ENCODE results near the gene ATP11B.

GRCh38 chr3:182785142-182785541 is 8.2 kb upstream of the ATP11B start:
- TF ChIP-seq CTCF (IDR thresholded peaks at IDR 0.05): no peak
- no peak for TF ChIP-seq EZH2phosphoT487 (IDR thresholded peaks at IDR 0.05)
- TF ChIP-seq EZH2 (IDR thresholded peaks at IDR 0.05): no peak
